ENCODE results near the gene MAP2K5.

The MAP2K5 gene

GRCh38 chr15:67521783-67522568, 20.5 kb upstream of the MAP2K5 start:
- peak in 1 of 2 experiments; percentile 60 for DNase-seq

- no peak for DNase-seq
Measured at GRCh38 chr15:67523330-67523729, 19.2 kb upstream of the MAP2K5 start.

- DNase-seq, result no peak
Measured at GRCh38 chr15:67524235-67524634, 18.3 kb upstream of the MAP2K5 start.

GRCh38 chr15:67528513-67528912, 14.0 kb upstream of the MAP2K5 start:
- DNase-seq, result no peak

- no peak for DNase-seq
Measured at GRCh38 chr15:67531379-67531914, 11.1 kb upstream of the MAP2K5 start.

GRCh38 chr15:67533873-67534272, 8.6 kb upstream of the MAP2K5 start:
- DNase-seq, result no peak

GRCh38 chr15:67534360-67534759, 8.1 kb upstream of the MAP2K5 start:
- DNase-seq, result no peak

- no peak for DNase-seq
Measured at GRCh38 chr15:67537771-67538170, 4.7 kb upstream of the MAP2K5 start.

- DNase-seq, result peak in 1 of 2 experiments; percentile 9
Measured at GRCh38 chr15:67543348-67543718, 830 bp downstream of the MAP2K5 start.

GRCh38 chr15:67544475-67544874, 2.0 kb downstream of the MAP2K5 start:
- DNase-seq, result no peak

GRCh38 chr15:67545864-67546263, 3.4 kb downstream of the MAP2K5 start:
- no peak for DNase-seq

- DNase-seq, result no peak
Measured at GRCh38 chr15:67547064-67547463, 4.6 kb downstream of the MAP2K5 start.

- no peak for DNase-seq
Measured at GRCh38 chr15:67547836-67548235, 5.3 kb downstream of the MAP2K5 start.

GRCh38 chr15:67548236-67548852, 5.8 kb downstream of the MAP2K5 start:
- DNase-seq, result no peak

GRCh38 chr15:67548862-67549651, 6.6 kb downstream of the MAP2K5 start:
- no peak for DNase-seq

GRCh38 chr15:67549736-67550135, 7.2 kb downstream of the MAP2K5 start:
- no peak for DNase-seq

- no peak for DNase-seq
Measured at GRCh38 chr15:67550522-67550921, 8.0 kb downstream of the MAP2K5 start.

- DNase-seq, result no peak
Measured at GRCh38 chr15:67551207-67551743, 8.8 kb downstream of the MAP2K5 start.

- DNase-seq, result no peak
Measured at GRCh38 chr15:67554580-67554979, 12.1 kb downstream of the MAP2K5 start.

- no peak for DNase-seq
Measured at GRCh38 chr15:67556976-67557570, 14.6 kb downstream of the MAP2K5 start.

- DNase-seq, result no peak
Measured at GRCh38 chr15:67558502-67558901, 16.0 kb downstream of the MAP2K5 start.

GRCh38 chr15:67559158-67559557, 16.7 kb downstream of the MAP2K5 start:
- DNase-seq, result no peak

GRCh38 chr15:67559576-67559975, 17.1 kb downstream of the MAP2K5 start:
- DNase-seq, result no peak
